Endodermal cell (in vitro differentiated cells): Measurements from ENCODE around the gene TACC2. TPM values are rescaled to one million over a fixed set of nuclear protein-coding genes. Genes with fewer than 3 reads are reported as not detected.

Source experiments
- DNase-seq: peaks from one replicate; pipeline ENCODE4 v3.0.0-alpha.2; 2017
- H3K27ac ChIP-seq: 2 replicates; pipeline ENCODE4 v1.5.1; 2013; ENCODE audit warnings: mild to moderate bottlenecking, low read depth, low read length, moderate library complexity
- H3K27me3 ChIP-seq: 2 replicates; pipeline ENCODE4 v1.6.1; 2013; ENCODE audit warnings: mild to moderate bottlenecking, low read length, moderate library complexity; ENCODE audit not compliant: insufficient read depth, control insufficient read depth, poor library complexity, severe bottlenecking
- H3K36me3 ChIP-seq: 2 replicates; pipeline ENCODE4 v1.7.0; 2013; ENCODE audit warnings: mild to moderate bottlenecking, low read length, moderate library complexity; ENCODE audit not compliant: control insufficient read depth, insufficient read depth
- H3K4me1 ChIP-seq: one replicate; pipeline ENCODE4 v1.7.0; 2013; ENCODE audit warnings: low read length; ENCODE audit not compliant: control insufficient read depth, insufficient read depth
- H3K4me3 ChIP-seq: 2 replicates; pipeline ENCODE4 v1.5.1; 2013; ENCODE audit warnings: mild to moderate bottlenecking, low read length, moderate library complexity
- H3K9ac ChIP-seq: 2 replicates; pipeline ENCODE4 v1.6.1; 2013; ENCODE audit warnings: mild to moderate bottlenecking, low read length, moderate library complexity; ENCODE audit not compliant: poor library complexity, severe bottlenecking; ENCODE audit errors: extremely low read depth
- H3K9me3 ChIP-seq: 2 replicates; pipeline ENCODE4 v1.6.1; 2013; ENCODE audit warnings: mild to moderate bottlenecking, low read length, moderate library complexity; ENCODE audit not compliant: control insufficient read depth
- H3K27ac Mint-ChIP-seq: 2 replicates; pipeline ENCODE4 v1.8.0; 2020; ENCODE audit warnings: mixed read lengths
- H3K27me3 Mint-ChIP-seq: 2 replicates; pipeline ENCODE4 v1.8.0; 2021; ENCODE audit warnings: mild to moderate bottlenecking, mixed read lengths; ENCODE audit not compliant: insufficient read depth
- H3K36me3 Mint-ChIP-seq: 2 replicates; pipeline ENCODE4 v1.8.0; 2020; ENCODE audit warnings: low read depth, mixed read lengths
- H3K4me1 Mint-ChIP-seq: 2 replicates; pipeline ENCODE4 v1.8.0; 2020; ENCODE audit warnings: mixed read lengths
- H3K4me3 Mint-ChIP-seq: 2 replicates; pipeline ENCODE4 v1.8.0; 2020; ENCODE audit warnings: mild to moderate bottlenecking, moderate library complexity, mixed read lengths
- H3K9me3 Mint-ChIP-seq: 2 replicates; pipeline ENCODE4 v1.8.0; 2020; ENCODE audit warnings: mild to moderate bottlenecking, mixed read lengths
- WGBS, 2 experiments: methylation state at CpG; one replicate each; pipeline versions ENCODE4 v1.1.5 to v1.1.7; 2013; ENCODE audit warnings: missing lambda C conversion rate in 2 of 2, mixed read lengths in 1 of 2; ENCODE audit not compliant: insufficient coverage in 1 of 2, insufficient read length in 1 of 2; 5-methylcytosine and 5-hydroxymethylcytosine counted together
- total RNA-seq, 2 donors: library from RNA; stranded (reverse); fragmentation: NEBNext Ultra II Directional in 1 of 2; extraction: Animal tissue kit (Norgen Biotek cat#: 25700) in 1 of 2; gene quantifications; 2 replicates in 1 of 2; 3 replicates in 1 of 2; pipeline ENCODE4 v1.2.1, GENCODE V29; 2021
- TF ChIP-seq, protein P1 (sequence below): fragments of 200-600 bp; sonication (generic); conservative IDR thresholded peaks from 2 replicates; pipeline ENCODE4 v1.5.0; 2021; ENCODE audit warnings: antibody characterized with exemption, mild to moderate bottlenecking

TACC2 gene
- total RNA-seq, 2 donors from 2014 or later, result 24.5 to 34.1 TPM

DNA sequence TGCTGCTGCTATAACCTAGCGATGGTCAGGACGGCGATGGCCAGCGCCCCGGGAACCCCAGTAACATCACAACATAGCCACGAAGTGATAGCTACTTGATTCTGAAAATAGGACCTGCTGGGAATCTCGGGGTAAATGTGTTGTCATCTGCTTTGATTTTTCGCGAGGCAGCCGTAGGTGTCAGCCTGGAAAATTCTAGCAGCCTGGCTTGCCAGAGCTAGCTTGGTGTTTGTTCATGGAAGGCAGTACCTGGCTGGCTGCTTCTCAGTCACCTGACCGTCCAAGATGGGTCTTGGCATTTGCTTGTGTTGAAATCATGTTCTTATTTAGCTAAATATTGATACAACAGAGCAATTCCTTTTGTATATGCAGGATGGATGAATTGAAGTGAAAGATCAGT, 199.7 kb downstream of the TACC2 start:
- H3K4me3 ChIP-seq, result no peak overlapping the region
- Mint-ChIP-seq H3K27me3 (no peaks in the 10 kb centered on the region), H3K27ac (no peak overlapping the region), H3K9me3 (no peaks in the 10 kb centered on the region), H3K4me1 (peaks cover 50% of the 10 kb centered on the region), H3K4me3 (no peak overlapping the region), H3K36me3 (peaks cover 8% of the 10 kb centered on the region)
- no peak for DNase-seq
- peak overlapping the region; percentile 64 for H3K27ac ChIP-seq
- H3K9me3 ChIP-seq, result no peaks in the 10 kb centered on the region
- no peak overlapping the region for H3K9ac ChIP-seq
- H3K36me3 ChIP-seq, result no peaks in the 10 kb centered on the region
- TF ChIP-seq, protein P1, sequence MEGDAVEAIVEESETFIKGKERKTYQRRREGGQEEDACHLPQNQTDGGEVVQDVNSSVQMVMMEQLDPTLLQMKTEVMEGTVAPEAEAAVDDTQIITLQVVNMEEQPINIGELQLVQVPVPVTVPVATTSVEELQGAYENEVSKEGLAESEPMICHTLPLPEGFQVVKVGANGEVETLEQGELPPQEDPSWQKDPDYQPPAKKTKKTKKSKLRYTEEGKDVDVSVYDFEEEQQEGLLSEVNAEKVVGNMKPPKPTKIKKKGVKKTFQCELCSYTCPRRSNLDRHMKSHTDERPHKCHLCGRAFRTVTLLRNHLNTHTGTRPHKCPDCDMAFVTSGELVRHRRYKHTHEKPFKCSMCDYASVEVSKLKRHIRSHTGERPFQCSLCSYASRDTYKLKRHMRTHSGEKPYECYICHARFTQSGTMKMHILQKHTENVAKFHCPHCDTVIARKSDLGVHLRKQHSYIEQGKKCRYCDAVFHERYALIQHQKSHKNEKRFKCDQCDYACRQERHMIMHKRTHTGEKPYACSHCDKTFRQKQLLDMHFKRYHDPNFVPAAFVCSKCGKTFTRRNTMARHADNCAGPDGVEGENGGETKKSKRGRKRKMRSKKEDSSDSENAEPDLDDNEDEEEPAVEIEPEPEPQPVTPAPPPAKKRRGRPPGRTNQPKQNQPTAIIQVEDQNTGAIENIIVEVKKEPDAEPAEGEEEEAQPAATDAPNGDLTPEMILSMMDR, result no peak
- no peaks in the 10 kb centered on the region for H3K27me3 ChIP-seq
- 90 to 94% methylated on average over 6 to 11 of the region's 11 CpGs for WGBS, 2 experiments
- peaks cover 6% of the 10 kb centered on the region for H3K4me1 ChIP-seq

DNA sequence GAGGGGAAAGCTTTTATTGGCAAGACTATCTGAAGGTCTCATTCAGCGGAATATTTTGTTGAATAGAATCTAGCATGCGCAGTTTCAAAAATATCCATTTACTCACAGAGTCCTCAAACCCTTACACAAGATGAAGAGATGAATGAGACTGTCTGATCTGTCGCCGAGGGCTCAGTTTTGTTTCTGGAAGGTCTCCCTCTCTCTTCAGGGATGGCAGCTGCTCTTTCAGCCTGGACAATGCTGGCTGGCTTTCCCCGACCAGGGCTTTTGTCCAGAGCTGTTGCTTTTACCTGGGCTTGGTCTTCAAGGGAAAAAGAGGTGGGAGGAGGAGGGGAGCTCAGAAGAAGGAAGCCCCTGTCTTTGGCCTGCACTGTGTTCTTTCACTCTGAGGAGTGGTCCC, 200.2 kb downstream of the TACC2 start:
- Mint-ChIP-seq H3K27me3 (no peaks in the 10 kb centered on the region), H3K36me3 (peaks cover 8% of the 10 kb centered on the region), H3K4me1 (peaks cover 45% of the 10 kb centered on the region), H3K27ac (no peak overlapping the region), H3K4me3 (no peak overlapping the region), H3K9me3 (no peaks in the 10 kb centered on the region)
- peak overlapping the region; percentile 64 for H3K27ac ChIP-seq
- no peaks in the 10 kb centered on the region for H3K36me3 ChIP-seq
- DNase-seq, result no peak
- H3K9ac ChIP-seq, result no peak overlapping the region
- no peak overlapping the region for H3K4me3 ChIP-seq
- no peaks in the 10 kb centered on the region for H3K9me3 ChIP-seq
- WGBS, 2 experiments, result 73 to 85% methylated on average over 2 to 5 of the region's 5 CpGs
- TF ChIP-seq, protein P1, result no peak
- H3K4me1 ChIP-seq, result peaks cover 6% of the 10 kb centered on the region
- H3K27me3 ChIP-seq, result no peaks in the 10 kb centered on the region

DNA sequence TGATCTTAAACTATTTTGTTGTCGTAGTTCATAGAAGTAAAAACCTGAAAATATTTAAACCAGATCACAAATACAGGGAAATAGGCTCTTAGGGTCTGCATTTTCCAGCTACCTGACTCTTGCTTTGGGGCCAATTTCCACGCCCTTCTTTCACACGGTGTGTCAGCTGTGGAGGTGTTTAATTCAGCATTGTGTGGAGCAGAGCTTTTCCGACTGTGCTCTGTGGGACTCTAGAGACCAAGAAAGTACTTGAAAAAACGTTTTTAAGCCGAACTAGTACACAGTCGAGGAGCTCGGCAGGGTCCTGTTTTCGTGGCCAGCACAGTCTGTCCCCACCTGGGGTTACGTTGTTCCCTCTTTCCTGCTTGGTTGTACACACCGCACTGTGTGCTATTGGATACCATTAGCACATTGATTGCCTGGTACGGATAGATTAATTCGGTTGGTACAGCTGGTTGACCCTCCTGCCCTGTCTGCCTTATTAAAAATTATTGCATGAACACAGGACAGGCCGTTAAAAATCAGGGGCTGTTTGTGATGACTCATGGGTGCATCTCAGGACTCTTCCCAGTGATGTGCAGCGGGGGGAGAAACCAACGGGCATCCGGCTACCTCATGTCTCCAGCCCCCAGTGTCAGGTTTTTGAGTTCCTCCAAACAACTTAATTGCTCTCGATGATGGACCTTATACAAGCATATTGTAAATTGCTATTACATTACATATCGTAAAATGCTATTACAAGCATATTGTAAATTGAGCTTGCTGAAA, 201.4 kb downstream of the TACC2 start:
- no peaks in the 10 kb centered on the region for H3K9me3 ChIP-seq
- H3K4me1 ChIP-seq, result no peaks in the 10 kb centered on the region
- H3K27ac ChIP-seq, result peak overlapping the region; percentile 39
- Mint-ChIP-seq H3K9me3 (no peaks in the 10 kb centered on the region), H3K27ac (no peak overlapping the region), H3K36me3 (peaks cover 11% of the 10 kb centered on the region), H3K27me3 (no peaks in the 10 kb centered on the region), H3K4me1 (peaks cover 43% of the 10 kb centered on the region), H3K4me3 (no peak overlapping the region)
- H3K36me3 ChIP-seq, result peaks cover 2% of the 10 kb centered on the region
- TF ChIP-seq, protein P1, result no peak
- no peak overlapping the region for H3K4me3 ChIP-seq
- H3K9ac ChIP-seq, result no peak overlapping the region
- WGBS, 2 experiments, result 83 to 87% methylated on average over 12 to 19 of the region's 19 CpGs
- no peaks in the 10 kb centered on the region for H3K27me3 ChIP-seq
- DNase-seq, result no peak
